Renal cortex interstitium (tissue), 3 donors: Measurements from ENCODE around the gene CGB2. TPM values are rescaled to one million over a fixed set of nuclear protein-coding genes. Genes with fewer than 3 reads are reported as not detected.

Source experiments
- polyA plus RNA-seq, 3 donors: library from polyadenylated mRNA; unstranded; fragments of 120-200 nt; gene quantifications; one replicate each; pipeline ENCODE4 v1.2.1, GENCODE V29; 2013; ENCODE audit not compliant: insufficient read length in 3 of 3

CGB2 gene
- polyA plus RNA-seq, 3 donors = not detected

Other genes starting within 250 kb of the CGB2 start
- 10 to 100 TPM; 32.4 to 57.8 (median 44.8) TPM for gene BCAT2, start 220.9 kb upstream of the CGB2 start, polyA plus RNA-seq
- 10 to 100 TPM; 23.7 to 37.1 (median 30.1) TPM for gene HSD17B14, start 195.4 kb upstream of the CGB2 start, polyA plus RNA-seq
- 10 to 100 TPM; 20.6 to 29.6 (median 27.9) TPM for gene PLEKHA4, start 163.3 kb upstream of the CGB2 start, polyA plus RNA-seq
- 10 to 100 TPM; 35.1 to 45.2 (median 37.3) TPM for gene PPP1R15A, start 159.5 kb upstream of the CGB2 start, polyA plus RNA-seq
- gene TULP2, start 133.1 kb upstream of the CGB2 start, polyA plus RNA-seq = 1 to 10 TPM in 2 of 3 donors, under 1 TPM in 1; 0.67 to 1.4 (median 1.3) TPM
- 100 to 1,000 TPM; 231 to 319 (median 307) TPM for gene NUCB1, start 131.6 kb upstream of the CGB2 start, polyA plus RNA-seq
- gene DHDH, start 98.2 kb upstream of the CGB2 start, polyA plus RNA-seq = 10 to 100 TPM in 1 of 3 donors, 1 to 10 TPM in 2; 6.5 to 10.7 (median 7.0) TPM
- 10 to 100 TPM; 64.7 to 84.6 (median 73.4) TPM for gene BAX, start 77.0 kb upstream of the CGB2 start, polyA plus RNA-seq
- gene FTL, start 66.6 kb upstream of the CGB2 start, polyA plus RNA-seq = 1,000 to 10,000 TPM; 2,184 to 2,822 (median 2,594) TPM
- gene GYS1, start 38.6 kb upstream of the CGB2 start, polyA plus RNA-seq = 10 to 100 TPM; 40.6 to 55.4 (median 40.7) TPM
- gene RUVBL2, start 38.0 kb upstream of the CGB2 start, polyA plus RNA-seq = 100 to 1,000 TPM in 1 of 3 donors, 10 to 100 TPM in 2; 77.9 to 106 (median 88.7) TPM
- under 1 TPM in 1 of 3 donors, not detected in 2; 0.29 TPM for gene LHB, start 14.8 kb upstream of the CGB2 start, polyA plus RNA-seq
- not detected for gene CGB3, start 7.6 kb upstream of the CGB2 start, polyA plus RNA-seq
- not detected for gene CGB1, start 5.0 kb downstream of the CGB2 start, polyA plus RNA-seq
- under 1 TPM in 1 of 3 donors, not detected in 2; 0.34 TPM for gene CGB5, start 12.0 kb downstream of the CGB2 start, polyA plus RNA-seq
- gene CGB8, start 17.2 kb downstream of the CGB2 start, polyA plus RNA-seq = not detected
- gene CGB7, start 25.9 kb downstream of the CGB2 start, polyA plus RNA-seq = 1 to 10 TPM; 1.2 to 1.6 (median 1.5) TPM
- gene NTF4, start 32.9 kb downstream of the CGB2 start, polyA plus RNA-seq = 1 to 10 TPM; 3.4 to 4.3 (median 4.2) TPM
- under 1 TPM in 2 of 3 donors, not detected in 1; 0.06 to 0.09 TPM for gene KCNA7, start 40.8 kb downstream of the CGB2 start, polyA plus RNA-seq
- gene SNRNP70, start 53.6 kb downstream of the CGB2 start, polyA plus RNA-seq = 100 to 1,000 TPM; 299 to 461 (median 336) TPM
- gene LIN7B, start 82.5 kb downstream of the CGB2 start, polyA plus RNA-seq = 1 to 10 TPM; 6.8 to 8.7 (median 8.4) TPM
- gene C19orf73, start 87.3 kb downstream of the CGB2 start, polyA plus RNA-seq = under 1 TPM; 0.62 to 0.99 (median 0.97) TPM
- 1 to 10 TPM; 4.7 to 8.4 (median 6.1) TPM for gene PPFIA3, start 87.7 kb downstream of the CGB2 start, polyA plus RNA-seq
- 10 to 100 TPM; 29.2 to 38.1 (median 36.2) TPM for gene HRC, start 123.5 kb downstream of the CGB2 start, polyA plus RNA-seq
- gene TRPM4, start 125.9 kb downstream of the CGB2 start, polyA plus RNA-seq = 10 to 100 TPM; 29.3 to 51.3 (median 32.8) TPM